GM06990 (cell line): ENCODE measurements around the gene OOSP2.
"Not testable (repeated sequence)": the region's sequence is repeated elsewhere in the genome, so short reads cannot be mapped to it uniquely, and the experiment has no call there.

Source experiments
- DNase-seq: peaks from one replicate; pipeline ENCODE4 v3.0.0-alpha.2; 2011; ENCODE audit not compliant: insufficient read length; ENCODE audit errors: extremely low read depth
- H3K27me3 ChIP-seq: replicated peaks from 2 replicates; pipeline ENCODE4 v1.6.0; 2011; ENCODE audit warnings: low read length; ENCODE audit not compliant: control insufficient read depth, insufficient read depth
- H3K36me3 ChIP-seq: 2 replicates; pipeline ENCODE4 v1.5.1; 2011; ENCODE audit warnings: low read length; ENCODE audit not compliant: control insufficient read depth, insufficient read depth
- H3K4me3 ChIP-seq: replicated peaks from 2 replicates; pipeline ENCODE4 v1.5.1; 2011; ENCODE audit warnings: low read depth, mild to moderate bottlenecking, control low read depth, low read length
- CTCF ChIP-seq: IDR thresholded peaks from 2 replicates; pipeline ENCODE4 v1.5.1; 2011; ENCODE audit warnings: low read length, control low read depth, mild to moderate bottlenecking, inconsistent platforms; ENCODE audit not compliant: insufficient read depth, poor library complexity, severe bottlenecking

OOSP2 gene

GRCh38 chr11:60005360-60005759 lies 34.8 kb upstream of the OOSP2 start:
- Histone ChIP-seq H3K4me3 (no peak overlapping the region), H3K36me3 (no peaks in the 10 kb centered on the region), H3K27me3 (no peaks in the 10 kb centered on the region)
- no peak for DNase-seq
- no peak for TF ChIP-seq CTCF

GRCh38 chr11:60016881-60017280 lies 23.3 kb upstream of the OOSP2 start, which contains the start of gene OOSP4B:
Gene OOSP4B (plus strand): TSS chr11:60017181.
- no peak for DNase-seq
- TF ChIP-seq CTCF: no peak
- H3K27me3 ChIP-seq: no peaks in the 10 kb centered on the region
- no peak within 1 kb of the TSS for H3K4me3 ChIP-seq
- no peaks in the 10 kb centered on the region for H3K36me3 ChIP-seq

GRCh38 chr11:60018058-60018457 lies 22.2 kb upstream of the OOSP2 start:
- Histone ChIP-seq H3K36me3 (no peaks in the 10 kb centered on the region), H3K4me3 (no peak overlapping the region), H3K27me3 (no peaks in the 10 kb centered on the region)
- TF ChIP-seq CTCF: no peak
- no peak for DNase-seq

- DNase-seq, H3K27me3 ChIP-seq, H3K36me3 ChIP-seq, H3K4me3 ChIP-seq: not testable (repeated sequence)
These were observed 19.8 kb upstream of the OOSP2 start for GRCh38 chr11:60020376-60020775.

GRCh38 chr11:60029015-60029632 lies 11.1 kb upstream of the OOSP2 start:
- H3K27me3 ChIP-seq: no peaks in the 10 kb centered on the region
- DNase-seq: no peak
- H3K36me3 ChIP-seq: no peaks in the 10 kb centered on the region
- no peak for TF ChIP-seq CTCF
- H3K4me3 ChIP-seq: no peak overlapping the region

GRCh38 chr11:60050422-60050821 lies 10.2 kb downstream of the OOSP2 start:
- not testable (repeated sequence) for H3K36me3 ChIP-seq, H3K27me3 ChIP-seq, DNase-seq, H3K4me3 ChIP-seq

- DNase-seq, H3K27me3 ChIP-seq, H3K36me3 ChIP-seq, H3K4me3 ChIP-seq: not testable (repeated sequence)
These were observed 10.6 kb downstream of the OOSP2 start for GRCh38 chr11:60050839-60051238.
